IMR-90 (cell line): Measurements from ENCODE around the gene SOD1. TPM values are rescaled to one million over a fixed set of nuclear protein-coding genes. Genes with fewer than 3 reads are reported as not detected.

ENCODE experiments used
- ATAC-seq: fragments of 200-7000 bp; cut with Tn5 transposase; 2 replicates; pipeline ENCODE4 v1.9.1; 2020; ENCODE audit warnings: low read depth, mild to moderate bottlenecking, moderate library complexity
- BruUV-seq: library from RNA; stranded (reverse); fragments of 400-500 nt; replicated peaks from 2 replicates; lab custom pipeline; 2021; lab: Mats Ljungman, UMichigan
- CTCF ChIA-PET: fragments of 300-600 bp; formaldehyde crosslinking; extraction: SDS; loops from one replicate; lab custom pipeline; 2021; ENCODE audit warnings: antibody characterized with exemption; lab: Yijun Ruan, JAX
- POLR2A ChIA-PET: fragments of 300-600 bp; sonication (Branson Sonifier 250); formaldehyde crosslinking; loops from one replicate; lab custom pipeline; 2022; ENCODE audit warnings: antibody characterized with exemption; ENCODE audit not compliant: unreplicated experiment; lab: Charles Lee
- DNase-seq: peaks from one replicate; pipeline ENCODE4 v3.0.0; 2013
- H2AFZ ChIP-seq: replicated peaks from 2 replicates; pipeline ENCODE3; 2013; ENCODE audit warnings: low read length, mild to moderate bottlenecking; ENCODE audit not compliant: poor library complexity
- H2AK5ac ChIP-seq: 2 replicates; pipeline ENCODE4 v1.6.1; 2013; ENCODE audit warnings: low read depth, low read length, inconsistent platforms
- H2AK9ac ChIP-seq: replicated peaks from 2 replicates; pipeline ENCODE3; 2013; ENCODE audit warnings: mild to moderate bottlenecking, low read depth, low read length, moderate library complexity; ENCODE audit not compliant: poor library complexity
- H2BK120ac ChIP-seq: 2 replicates; pipeline ENCODE4 v1.6.1; 2013; ENCODE audit warnings: low read depth, low read length, inconsistent platforms
- H2BK15ac ChIP-seq: 3 replicates; pipeline ENCODE4 v1.6.1; 2013; ENCODE audit warnings: low read depth, low read length, inconsistent platforms
- H2BK20ac ChIP-seq: 2 replicates; pipeline ENCODE4 v1.6.1; 2013; ENCODE audit warnings: low read depth, mild to moderate bottlenecking, inconsistent platforms, low read length, moderate library complexity
- H2BK5ac ChIP-seq: 2 replicates; pipeline ENCODE4 v1.6.1; 2013; ENCODE audit warnings: mild to moderate bottlenecking, low read depth, low read length, inconsistent platforms; ENCODE audit not compliant: poor library complexity, severe bottlenecking
- H3K14ac ChIP-seq: replicated peaks from 2 replicates; pipeline ENCODE4 v1.6.1; 2013; ENCODE audit warnings: low read depth, low read length, inconsistent platforms
- H3K18ac ChIP-seq: 2 replicates; pipeline ENCODE4 v1.6.1; 2013; ENCODE audit warnings: low read depth, low read length, control low read depth
- H3K23ac ChIP-seq: 2 replicates; pipeline ENCODE4 v1.6.1; 2013; ENCODE audit warnings: low read depth, low read length, inconsistent platforms
- H3K27ac ChIP-seq: 2 replicates; pipeline ENCODE4 v1.5.1; 2013; ENCODE audit warnings: mild to moderate bottlenecking, control low read depth, low read length; ENCODE audit not compliant: insufficient read depth
- H3K27me3 ChIP-seq: 2 replicates; pipeline ENCODE4 v1.6.1; 2013; ENCODE audit warnings: low read length; ENCODE audit not compliant: control insufficient read depth, insufficient read depth
- H3K36me3 ChIP-seq: 2 replicates; pipeline ENCODE4 v1.6.1; 2013; ENCODE audit warnings: low read length, mixed read lengths; ENCODE audit not compliant: control insufficient read depth, insufficient read depth
- H3K4ac ChIP-seq: 2 replicates; pipeline ENCODE4 v1.6.1; 2013; ENCODE audit warnings: low read depth, low read length, inconsistent platforms
- H3K4me1 ChIP-seq: 2 replicates; pipeline ENCODE4 v1.6.1; 2013; ENCODE audit warnings: low read length, mixed read lengths; ENCODE audit not compliant: control insufficient read depth, insufficient read depth
- H3K4me2 ChIP-seq: 2 replicates; pipeline ENCODE4 v1.6.1; 2013; ENCODE audit warnings: low read depth, mild to moderate bottlenecking, control low read depth, low read length, moderate library complexity
- H3K4me3 ChIP-seq: 2 replicates; pipeline ENCODE4 v1.5.1; 2013; ENCODE audit warnings: low read depth, mild to moderate bottlenecking, control low read depth, low read length, moderate library complexity; ENCODE audit not compliant: insufficient read depth
- H3K56ac ChIP-seq: 2 replicates; pipeline ENCODE4 v1.6.1; 2013; ENCODE audit warnings: low read length, inconsistent platforms; ENCODE audit not compliant: insufficient read depth; ENCODE audit errors: extremely low read depth
- H3K79me1 ChIP-seq, 2 experiments: 2 replicates each; pipeline ENCODE4 v1.6.1; 2013; ENCODE audit warnings: low read length in 2 of 2, inconsistent platforms in 1 of 2, low read depth in 1 of 2
- H3K9ac ChIP-seq: 2 replicates; pipeline ENCODE4 v1.6.1; 2013; ENCODE audit warnings: low read depth, low read length, control low read depth
- H3K9me1 ChIP-seq: 2 replicates; pipeline ENCODE4 v1.6.1; 2013; ENCODE audit warnings: low read length, inconsistent platforms; ENCODE audit not compliant: insufficient read depth
- H3K9me3 ChIP-seq: 2 replicates; pipeline ENCODE4 v1.6.1; 2013; ENCODE audit warnings: low read length; ENCODE audit not compliant: control insufficient read depth, insufficient read depth
- H4K20me1 ChIP-seq: 2 replicates; pipeline ENCODE4 v1.6.1; 2013; ENCODE audit warnings: low read length, inconsistent platforms; ENCODE audit not compliant: insufficient read depth
- H4K5ac ChIP-seq: 2 replicates; pipeline ENCODE4 v1.6.1; 2013; ENCODE audit warnings: mild to moderate bottlenecking, low read depth, low read length, control low read depth
- H4K8ac ChIP-seq, 2 experiments: 2 replicates each; pipeline ENCODE4 v1.6.1; 2013; ENCODE audit warnings: low read depth in 2 of 2, low read length in 2 of 2, control low read depth in 1 of 2, inconsistent platforms in 1 of 2
- H4K91ac ChIP-seq: 2 replicates; pipeline ENCODE4 v1.6.1; 2013; ENCODE audit warnings: low read depth, low read length, inconsistent platforms; ENCODE audit not compliant: insufficient read depth
- CEBPB ChIP-seq: IDR thresholded peaks from 2 replicates; pipeline ENCODE4 v1.6.1; 2012; ENCODE audit warnings: low read depth, low read length, improper control_type of control experiment
- WGBS, 2 experiments: methylation state at CpG; one replicate each; pipeline versions ENCODE4 v1.1.5 to v1.1.7; 2013; ENCODE audit warnings: missing lambda C conversion rate in 2 of 2; ENCODE audit not compliant: insufficient read length in 1 of 2; ENCODE audit errors: extremely low coverage in 2 of 2; 5-methylcytosine and 5-hydroxymethylcytosine counted together
- dilution Hi-C: fragments of 300-500 bp; cut with HindIII; formaldehyde crosslinking; loops from one replicate; pipeline ENCODE4 v1.14.3; 2018; ENCODE audit warnings: low sequenced_read_pairs; ENCODE audit not compliant: unreplicated experiment
- in situ Hi-C: fragments of 300-500 bp; cut with MboI; formaldehyde crosslinking; loops from 3 replicates; pipeline ENCODE4 v1.14.3; 2019; ENCODE audit warnings: low sequenced_read_pairs, inconsistent platforms, mixed read lengths
- intact Hi-C: fragments of 100-400 bp; cut with micrococcal nuclease; formaldehyde crosslinking; loops from 2 replicates; pipeline ENCODE4 v1.10.0; 2022
- polyA plus RNA-seq, 3 experiments: library from polyadenylated mRNA; depleted of rRNA; stranded (reverse); fragments of >200 nt; gene quantifications; 2 replicates each; pipeline ENCODE4 v1.2.3, GENCODE V29; 2012; ENCODE audit warnings: low replicate concordance in 1 of 3
- total RNA-seq: library from RNA; depleted of rRNA; stranded (reverse); fragments of >200 nt; gene quantifications from 2 replicates; pipeline ENCODE4 v1.2.3, GENCODE V29; 2012

The SOD1 gene
- total and polyA plus RNA-seq, 2 of the 4 experiments (the other 2 are of a cell fraction), result 312 to 392 TPM

DNA sequence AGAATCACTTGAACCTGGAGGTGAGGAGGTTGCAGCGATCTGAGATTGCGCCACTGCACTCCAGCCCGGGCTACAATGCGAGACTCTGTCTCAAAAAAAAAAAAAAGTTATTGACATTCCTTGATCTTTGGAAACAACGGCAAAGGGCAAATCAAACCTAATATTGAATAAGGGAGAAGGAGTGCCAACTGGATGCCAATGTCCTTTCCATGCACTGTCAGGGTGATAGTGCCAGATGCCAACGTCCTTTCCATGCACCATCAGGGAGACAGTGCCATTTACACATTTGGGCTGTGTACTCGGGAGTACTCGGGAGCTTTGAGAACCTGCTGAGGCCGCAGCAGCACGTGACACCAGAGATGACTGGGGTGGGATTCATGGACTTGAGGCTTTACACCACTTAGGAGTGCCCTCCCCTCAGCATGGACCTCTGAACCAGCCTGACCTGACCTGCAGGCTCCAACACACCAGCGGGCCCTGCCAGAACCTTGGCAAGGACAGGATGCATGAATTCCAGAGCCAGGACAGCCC is 34.5 kb upstream of the SOD1 start:
- H3K79me1 ChIP-seq, result no peaks in the 10 kb centered on the region
- H3K18ac ChIP-seq, result no peak overlapping the region
- H4K8ac ChIP-seq, result no peak overlapping the region
- no peak overlapping the region for H2BK5ac ChIP-seq
- ChIA-PET POLR2A (no interaction called here), CTCF (no interaction called here)
- TF ChIP-seq CEBPB, result no peak
- no peak overlapping the region for H3K56ac ChIP-seq
- intact Hi-C loops (no loop called here), dilution Hi-C loops (no loop called here), in situ Hi-C loops (no loop called here)
- H3K9ac ChIP-seq, result no peak overlapping the region
- no peak overlapping the region for H4K5ac ChIP-seq
- H3K4me1 ChIP-seq, result no peaks in the 10 kb centered on the region
- no peaks in the 10 kb centered on the region for H3K36me3 ChIP-seq
- 0 out of 2 replicates have a peak, but pooled peaks cover 5% of the 10 kb centered on the region for H3K9me1 ChIP-seq
- no peak overlapping the region for H4K91ac ChIP-seq
- no peak overlapping the region for H3K27ac ChIP-seq
- no peak overlapping the region for H3K4ac ChIP-seq
- no peak overlapping the region for H2AFZ ChIP-seq
- no TSS peak for BruUV-seq
- no peak overlapping the region for H3K14ac ChIP-seq
- peaks cover 1% of the 10 kb centered on the region for H3K27me3 ChIP-seq
- no peak overlapping the region for H3K4me2 ChIP-seq
- 60% methylated on average over 1 of the region's 11 CpGs; no CpG with 5 or more reads in 1 of the 2 experiments for WGBS, 2 experiments
- H2BK120ac ChIP-seq, result no peak overlapping the region
- H2BK15ac ChIP-seq, result no peak overlapping the region
- no peak for ATAC-seq
- H2AK9ac ChIP-seq, result no peak overlapping the region
- DNase-seq, result no peak
- H3K23ac ChIP-seq, result no peak overlapping the region
- H3K9me3 ChIP-seq, result peaks cover 2% of the 10 kb centered on the region; the same call in 1 of the 2 replicates
- no peak overlapping the region for H3K4me3 ChIP-seq
- no peaks in the 10 kb centered on the region for H4K20me1 ChIP-seq
- H2AK5ac ChIP-seq, result no peak overlapping the region
- no peak overlapping the region for H2BK20ac ChIP-seq
